Measurements from ENCODE around the gene PRKAR2B. TPM values are rescaled to one million over a fixed set of nuclear protein-coding genes. Genes with fewer than 3 reads are reported as not detected.
"Not testable (repeated sequence)": the region's sequence is repeated elsewhere in the genome, so short reads cannot be mapped to it uniquely, and the experiment has no call there.

Gene PRKAR2B
- total RNA-seq, 4 donors from 2014 or later, result 97.3 to 411 (median 236) TPM

GRCh38 chr7:107128217-107128616 is 83.7 kb downstream of the PRKAR2B start:
- no peak for ATAC-seq (ENCODE audit: low FRiP score)
- DNase-seq (ENCODE audit: low spot score), result no peak
- no peak for TF ChIP-seq CTCF (IDR thresholded peaks at IDR 0.05)

- TF ChIP-seq CTCF (IDR thresholded peaks at IDR 0.05), result no peak
- ATAC-seq (ENCODE audit: low FRiP score) (no peak), DNase-seq (ENCODE audit: low spot score) (no peak)
Measured at GRCh38 chr7:107128748-107129147, 84.2 kb downstream of the PRKAR2B start.

DNA sequence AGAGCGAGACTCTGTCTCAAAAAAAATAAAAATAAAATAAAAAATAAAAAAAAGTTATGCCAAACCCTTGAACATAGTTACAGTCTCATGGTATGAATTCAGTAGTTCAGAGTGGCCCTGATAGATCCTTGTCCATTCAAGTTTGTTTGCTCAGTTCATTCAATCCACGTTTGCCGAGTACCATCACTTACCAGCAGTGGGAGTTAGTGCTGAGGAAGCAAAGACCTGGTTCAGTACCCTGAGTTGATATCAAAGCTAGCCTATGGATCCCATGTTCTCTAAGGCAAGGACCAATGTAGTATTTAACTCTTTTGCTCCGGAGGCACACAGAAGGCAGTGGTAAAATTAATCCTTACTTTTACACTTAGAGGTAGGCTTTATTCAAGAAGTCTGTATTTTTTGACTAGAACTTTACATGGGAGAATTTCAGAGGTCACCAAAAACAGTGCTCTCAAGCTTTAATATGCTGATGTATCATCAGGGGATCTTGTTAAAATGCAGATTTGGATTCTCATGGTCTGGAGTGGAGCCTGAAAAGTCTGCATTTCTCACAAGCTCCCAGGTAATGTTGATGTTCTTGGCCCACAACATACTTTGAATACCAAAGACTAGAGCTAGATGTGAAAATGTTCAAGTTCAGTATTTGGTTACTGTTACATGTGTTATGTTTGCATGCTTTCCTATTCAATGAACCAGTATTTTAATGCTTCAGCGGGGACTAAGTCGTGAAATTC is 86.1 kb downstream of the PRKAR2B start:
- TF ChIP-seq CTCF (IDR thresholded peaks at IDR 0.05), result no peak
- DNase-seq (ENCODE audit: low spot score) (no peak), ATAC-seq (ENCODE audit: low FRiP score) (no peak)

GRCh38 chr7:107133396-107133795 is 88.9 kb downstream of the PRKAR2B start:
- ATAC-seq (ENCODE audit: low FRiP score) (no peak), DNase-seq (ENCODE audit: low spot score) (no peak)

GRCh38 chr7:107138696-107139420 is 94.4 kb downstream of the PRKAR2B start:
- ATAC-seq (ENCODE audit: low FRiP score) (no peak), DNase-seq (ENCODE audit: low spot score) (no peak)
- no peak for TF ChIP-seq CTCF (IDR thresholded peaks at IDR 0.05)

More at GRCh38 chr7:107133396-107133795, 88.9 kb downstream of the PRKAR2B start:
- no peak for TF ChIP-seq CTCF (IDR thresholded peaks at IDR 0.05)

DNA sequence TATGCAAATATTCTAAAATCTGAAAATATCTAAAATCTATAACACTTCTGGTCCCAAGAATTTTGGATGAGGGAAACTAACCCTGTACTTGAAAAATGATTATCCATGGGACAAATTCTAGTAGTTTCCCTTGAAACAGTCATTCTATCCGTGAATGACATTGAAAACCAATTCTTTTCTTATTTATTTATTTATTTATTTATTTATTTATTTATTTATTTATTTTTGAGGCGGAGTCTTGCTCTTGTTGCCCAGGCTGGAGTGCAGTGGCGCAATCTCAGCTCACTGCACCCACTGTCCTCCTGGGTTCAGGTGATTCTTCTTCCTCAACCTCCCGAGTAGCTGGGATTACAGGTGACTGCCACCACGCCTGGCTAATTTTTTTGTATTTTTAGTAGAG is 99.4 kb downstream of the PRKAR2B start:
- not testable (repeated sequence) for ATAC-seq (ENCODE audit: low FRiP score)

GRCh38 chr7:107145067-107145838 is 100.7 kb downstream of the PRKAR2B start:
- no peak for TF ChIP-seq CTCF (IDR thresholded peaks at IDR 0.05)
- ATAC-seq (ENCODE audit: low FRiP score) (no peak), DNase-seq (ENCODE audit: low spot score) (no peak)

More for the DNA sequence above, 99.4 kb downstream of the PRKAR2B start:
- not testable (repeated sequence) for DNase-seq (ENCODE audit: low spot score)

Measured in omental fat pad (tissue), 4 donors.